Ovary (tissue), 3 donors: ENCODE measurements around the gene AQP5.

Source experiments
- EP300 ChIP-seq: sonication (generic); formaldehyde crosslinking; IDR thresholded peaks from one replicate; pipeline ENCODE4 v1.6.1; 2017; ENCODE audit warnings: antibody characterized with exemption
- POLR2A ChIP-seq: fragments of 450-650 bp; IDR thresholded peaks from one replicate; pipeline ENCODE4 v1.6.1; 2017; ENCODE audit warnings: antibody characterized with exemption, mild to moderate bottlenecking, moderate library complexity
- TF ChIP-seq, protein P1 (sequence below), 3 donors: fragments of 450-650 bp in 2 of 3; fragments of 200-600 bp in 1 of 3; IDR thresholded peaks; one replicate each; pipeline versions ENCODE4 v1.5.1 to v1.8.0; 2016 to 2022; ENCODE audit warnings: antibody characterized with exemption in 3 of 3, mild to moderate bottlenecking in 1 of 3
- donor health status: DM: no; HTN: no; CAD: no.

DNA sequence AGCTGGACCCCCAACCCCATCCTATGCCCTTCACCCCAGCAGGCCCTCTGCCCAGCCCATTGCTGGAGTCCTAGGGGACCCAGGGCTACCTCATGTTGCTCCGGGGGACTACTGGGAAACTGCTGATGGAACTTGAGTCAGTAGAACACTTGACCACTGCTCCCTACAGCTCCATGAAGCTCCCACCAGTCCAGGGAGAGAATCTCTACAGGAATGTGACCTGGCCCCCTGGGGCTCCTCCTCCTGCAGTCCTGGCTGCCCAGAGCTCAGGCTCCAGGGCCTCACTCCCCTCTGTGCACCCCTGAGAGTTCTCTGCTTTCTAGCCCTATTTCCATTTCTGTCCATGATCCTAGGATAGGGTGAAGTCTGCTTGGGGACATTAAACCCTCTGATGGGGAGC is 22.0 kb upstream of the AQP5 start:
- TF ChIP-seq POLR2A: no peak
- TF ChIP-seq, protein P1, sequence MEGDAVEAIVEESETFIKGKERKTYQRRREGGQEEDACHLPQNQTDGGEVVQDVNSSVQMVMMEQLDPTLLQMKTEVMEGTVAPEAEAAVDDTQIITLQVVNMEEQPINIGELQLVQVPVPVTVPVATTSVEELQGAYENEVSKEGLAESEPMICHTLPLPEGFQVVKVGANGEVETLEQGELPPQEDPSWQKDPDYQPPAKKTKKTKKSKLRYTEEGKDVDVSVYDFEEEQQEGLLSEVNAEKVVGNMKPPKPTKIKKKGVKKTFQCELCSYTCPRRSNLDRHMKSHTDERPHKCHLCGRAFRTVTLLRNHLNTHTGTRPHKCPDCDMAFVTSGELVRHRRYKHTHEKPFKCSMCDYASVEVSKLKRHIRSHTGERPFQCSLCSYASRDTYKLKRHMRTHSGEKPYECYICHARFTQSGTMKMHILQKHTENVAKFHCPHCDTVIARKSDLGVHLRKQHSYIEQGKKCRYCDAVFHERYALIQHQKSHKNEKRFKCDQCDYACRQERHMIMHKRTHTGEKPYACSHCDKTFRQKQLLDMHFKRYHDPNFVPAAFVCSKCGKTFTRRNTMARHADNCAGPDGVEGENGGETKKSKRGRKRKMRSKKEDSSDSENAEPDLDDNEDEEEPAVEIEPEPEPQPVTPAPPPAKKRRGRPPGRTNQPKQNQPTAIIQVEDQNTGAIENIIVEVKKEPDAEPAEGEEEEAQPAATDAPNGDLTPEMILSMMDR (IDR thresholded peaks at IDR 0.05): no peak
- TF ChIP-seq EP300: no peak
